SK-N-SH treated with all-trans-retinoic acid at 6 μM for 48 hours (cell line): Measurements from ENCODE around the gene SNX27.

Source experiments
- CSRNP3 ChIP-seq: fragments of 250-450 bp; sonication (Bioruptor Pico); IDR thresholded peaks from 2 replicates; pipeline ENCODE4 v1.5.1; 2021; ENCODE audit warnings: mild to moderate bottlenecking, moderate library complexity
- GLIS3 ChIP-seq: fragments of 250-450 bp; sonication (Bioruptor Pico); IDR thresholded peaks from 2 replicates; pipeline ENCODE4 v1.5.0; 2020; ENCODE audit warnings: mild to moderate bottlenecking, moderate library complexity
- PATZ1 ChIP-seq: fragments of 250-450 bp; sonication (Bioruptor Pico); IDR thresholded peaks from 2 replicates; pipeline ENCODE4 v1.8.0; 2020; ENCODE audit warnings: mild to moderate bottlenecking, moderate library complexity, borderline replicate concordance
- PPARA ChIP-seq: fragments of 250-450 bp; sonication (Bioruptor Pico); IDR thresholded peaks from 2 replicates; pipeline ENCODE4 v1.5.0; 2020; ENCODE audit warnings: mild to moderate bottlenecking, borderline replicate concordance
- RARB ChIP-seq: fragments of 250-450 bp; sonication (Bioruptor Pico); IDR thresholded peaks from 2 replicates; pipeline ENCODE4 v1.8.0; 2021; ENCODE audit warnings: mild to moderate bottlenecking, moderate library complexity
- TOX ChIP-seq: fragments of 250-450 bp; sonication (Bioruptor Pico); IDR thresholded peaks from 2 replicates; pipeline ENCODE4 v1.8.0; 2021; ENCODE audit warnings: mild to moderate bottlenecking, moderate library complexity, borderline replicate concordance
- TSHZ2 ChIP-seq: fragments of 250-450 bp; sonication (Bioruptor Pico); IDR thresholded peaks from 2 replicates; pipeline ENCODE4 v1.5.0; 2020; ENCODE audit warnings: mild to moderate bottlenecking, moderate library complexity
- ZC3H10 ChIP-seq: fragments of 250-450 bp; sonication (Bioruptor Pico); IDR thresholded peaks from 2 replicates; pipeline ENCODE4 v1.5.1; 2021; ENCODE audit warnings: mild to moderate bottlenecking, moderate library complexity
- ZFP3 ChIP-seq: fragments of 250-450 bp; sonication (Bioruptor Pico); IDR thresholded peaks from 2 replicates; pipeline ENCODE4 v1.5.0; 2020; ENCODE audit warnings: mild to moderate bottlenecking, moderate library complexity
- ZFP30 ChIP-seq: fragments of 450-650 bp; formaldehyde crosslinking; IDR thresholded peaks from 2 replicates; pipeline ENCODE4 v1.5.0; 2022; ENCODE audit warnings: mild to moderate bottlenecking, moderate library complexity

- TF ChIP-seq PPARA (CRISPR knock-in tag): no peak
- TF ChIP-seq CSRNP3: no peak
- TF ChIP-seq TOX (CRISPR knock-in tag): no peak
- no peak for TF ChIP-seq TSHZ2 (CRISPR knock-in tag)
- TF ChIP-seq ZFP3 (CRISPR knock-in tag): no peak
- no peak for TF ChIP-seq ZFP30
- no peak for TF ChIP-seq GLIS3 (CRISPR knock-in tag)
- no peak for TF ChIP-seq PATZ1 (CRISPR knock-in tag)
- TF ChIP-seq RARB (CRISPR knock-in tag): no peak
- no peak for TF ChIP-seq ZC3H10 (CRISPR knock-in tag)
Measured at GRCh38 chr1:151681923-151682322, 70.1 kb downstream of the SNX27 start.
